GM12878 (cell line): ENCODE measurements around the gene CACNG4. TPM values are rescaled to one million over a fixed set of nuclear protein-coding genes. Genes with fewer than 3 reads are reported as not detected.
"Not testable (repeated sequence)": the region's sequence is repeated elsewhere in the genome, so short reads cannot be mapped to it uniquely, and the experiment has no call there.

Experiments
- ATAC-seq: fragments of 200-7000 bp; cut with Tn5 transposase; 3 replicates; pipeline ENCODE4 v1.9.1; 2020; ENCODE audit warnings: mild to moderate bottlenecking, moderate library complexity
- BruUV-seq: library from RNA; stranded (reverse); fragments of 400-500 nt; replicated peaks from 2 replicates; lab custom pipeline; 2021; lab: Mats Ljungman, UMichigan
- CTCF ChIA-PET: fragments of 300-600 bp; sonication (Branson Sonifier 250); formaldehyde crosslinking; extraction: SDS; loops from one replicate; lab custom pipeline; 2021; ENCODE audit warnings: inconsistent platforms; lab: Yijun Ruan, JAX
- POLR2A ChIA-PET: fragments of 350-600 bp; formaldehyde crosslinking; extraction: SDS; loops from one replicate; lab custom pipeline; 2021; ENCODE audit warnings: inconsistent platforms; lab: Charles Lee
- RAD21 ChIA-PET: fragments of 300-600 bp; sonication (Branson Sonifier 250); formaldehyde crosslinking; loops from one replicate; lab custom pipeline; 2023; ENCODE audit warnings: antibody characterized with exemption; ENCODE audit not compliant: unreplicated experiment; lab: Charles Lee
- SMC1A ChIA-PET: fragments of 300-600 bp; sonication (Branson Sonifier 250); formaldehyde crosslinking; loops from one replicate; lab custom pipeline; 2023; ENCODE audit not compliant: unreplicated experiment, uncharacterized antibody; lab: Charles Lee
- DNase-seq: peaks from one replicate; pipeline ENCODE4 v3.0.0-alpha.2; 2011; ENCODE audit warnings: low read depth, low spot score
- FAIRE-seq: peaks from 3 replicates; lab custom pipeline; 2011; peaks lifted over from hg19 to GRCh38; lab: Jason Lieb, UNC
- H2AFZ ChIP-seq: 2 replicates; pipeline ENCODE4 v1.6.0; 2011; ENCODE audit warnings: low read depth, low read length, control low read depth; ENCODE audit not compliant: control insufficient read depth
- H3K27ac ChIP-seq: 2 replicates; pipeline ENCODE4 v1.5.1; 2011; ENCODE audit warnings: control low read depth; ENCODE audit not compliant: control insufficient read depth, insufficient read depth
- H3K27me3 ChIP-seq, 2 experiments: replicated peaks in 1 of 2; 2 replicates each; pipeline versions ENCODE4 v1.6.0 to v1.6.1; 2011; ENCODE audit warnings: low read length in 1 of 2; ENCODE audit not compliant: control insufficient read depth in 2 of 2, insufficient read depth in 2 of 2
- H3K36me3 ChIP-seq, 2 experiments: 2 replicates each; pipeline ENCODE4 v1.5.1; 2011; ENCODE audit warnings: low read length in 1 of 2; ENCODE audit not compliant: control insufficient read depth in 2 of 2, insufficient read depth in 2 of 2
- H3K4me1 ChIP-seq: 2 replicates; pipeline ENCODE4 v1.6.1; 2011; ENCODE audit warnings: mild to moderate bottlenecking, low read length, moderate library complexity, mixed read lengths; ENCODE audit not compliant: control insufficient read depth, insufficient read depth
- H3K4me2 ChIP-seq: 2 replicates; pipeline ENCODE4 v1.6.0; 2011; ENCODE audit warnings: control low read depth; ENCODE audit not compliant: control insufficient read depth, insufficient read depth
- H3K4me3 ChIP-seq: fragments of 200-600 bp; sonication (generic); 2 replicates; pipeline ENCODE4 v1.5.1; 2016
- H3K79me2 ChIP-seq: 2 replicates; pipeline ENCODE4 v1.6.0; 2011; ENCODE audit warnings: low read length; ENCODE audit not compliant: control insufficient read depth, insufficient read depth
- H3K9ac ChIP-seq: 2 replicates; pipeline ENCODE4 v1.8.0; 2011; ENCODE audit warnings: low read length, control low read depth, mixed read lengths; ENCODE audit not compliant: control insufficient read depth, insufficient read depth
- H3K9me3 ChIP-seq: replicated peaks from 3 replicates; pipeline ENCODE4 v1.5.1; 2011; ENCODE audit warnings: mild to moderate bottlenecking, low read length; ENCODE audit not compliant: control insufficient read depth, insufficient read depth
- H4K20me1 ChIP-seq: 2 replicates; pipeline ENCODE4 v1.6.0; 2011; ENCODE audit not compliant: control insufficient read depth, insufficient read depth
- REST ChIP-seq: IDR thresholded peaks from 2 replicates; pipeline ENCODE4 v1.6.1; 2012; ENCODE audit warnings: mild to moderate bottlenecking, low read depth, low read length
- SMARCA5 ChIP-seq: fragments of 450-650 bp; IDR thresholded peaks from 2 replicates; pipeline ENCODE4 v1.6.1; 2017; ENCODE audit warnings: mild to moderate bottlenecking
- ZBED1 ChIP-seq: IDR thresholded peaks from 2 replicates; pipeline ENCODE4 v1.6.1; 2016; ENCODE audit warnings: borderline replicate concordance
- WGBS: methylation state at CpG from one replicate; pipeline ENCODE4 v1.1.6; 2016; ENCODE audit warnings: low lambda C conversion rate; ENCODE audit not compliant: insufficient replicate concordance, insufficient coverage; ENCODE audit errors: missing lambda C conversion rate; 5-methylcytosine and 5-hydroxymethylcytosine counted together
- in situ Hi-C: fragments of 300-500 bp; cut with MboI; formaldehyde crosslinking; loops from 9 replicates; pipeline ENCODE4 v1.14.3; 2018; ENCODE audit warnings: mixed read lengths
- intact Hi-C: fragments of 100-400 bp; cut with micrococcal nuclease; formaldehyde crosslinking; loops from one replicate; pipeline ENCODE4 v1.14.2; 2022; ENCODE audit not compliant: unreplicated experiment
- polyA plus RNA-seq, 11 experiments: library from polyadenylated mRNA; depleted of rRNA in 4 of 11; unstranded in 6 of 11; stranded (reverse) in 5 of 11; fragments of >200 nt; fragmentation: Nextera tagmentation in 4 of 11; fragmentation: Illumina TruSeq in 1 of 11; extraction: Ambion mirVana in 4 of 11; extraction: Trizol in 1 of 11; gene quantifications; 1 replicate in 1 of 11; 2 replicates in 10 of 11; pipeline versions ENCODE4 v1.2.1 to v1.2.3, GENCODE V29; 2011 to 2016; ENCODE audit warnings: inconsistent platforms in 2 of 11, missing spikeins in 2 of 11, low read depth in 1 of 11
- total RNA-seq, 4 experiments: library from RNA; depleted of rRNA in 3 of 4; stranded (reverse); fragments of >200 nt in 3 of 4; fragmentation: Illumina TruSeq in 1 of 4; extraction: Trizol in 1 of 4; gene quantifications; 2 replicates each; pipeline versions ENCODE4 v1.2.1 to v1.2.3, GENCODE V29; 2013 to 2021

Gene CACNG4
- total and polyA plus RNA-seq, 10 of the 15 experiments (the other 5 are each of a cell fraction or from before 2014, with no cell fraction given), result 0.08 TPM; not detected in 8

- intact Hi-C loops (no loop called here), in situ Hi-C loops (no loop called here)
- Histone ChIP-seq H3K4me3 (no peak overlapping the region), H3K9ac (no peak overlapping the region), H3K4me2 (no peak overlapping the region), H3K27me3 (peaks cover 6 to 7% of the 10 kb centered on the region in 2 experiments; a peak in 3 of 4 replicates), H4K20me1 (no peaks in the 10 kb centered on the region), H2AFZ (no peak overlapping the region), H3K9me3 (no peaks in the 10 kb centered on the region), H3K79me2 (no peaks in the 10 kb centered on the region), H3K4me1 (no peaks in the 10 kb centered on the region), H3K27ac (no peak overlapping the region), H3K36me3 (no peaks in the 10 kb centered on the region)
- ChIA-PET SMC1A (no interaction called here), RAD21 (no interaction called here), POLR2A (no interaction called here), CTCF (interaction anchor here (1.6 kb wide), 1 partner anchor 110 kb away, joined by 3 read pairs; no protein-coding TSS in a partner anchor)
- WGBS, result 38% methylated on average over 15 of the region's 15 CpGs
- FAIRE-seq (no peak), ATAC-seq (no peak), DNase-seq (no peak)
- TF ChIP-seq SMARCA5, result no peak
- no peak for TF ChIP-seq ZBED1
- 0 out of 2 replicates have a peak, but pooled peaks have one; percentile 42 for TF ChIP-seq REST
- no TSS peak for BruUV-seq
Measured at GRCh38 chr17:66971730-66972441, 7.4 kb downstream of the CACNG4 start.

- ATAC-seq, in situ Hi-C loops, DNase-seq, BruUV-seq, H3K36me3 ChIP-seq, H3K27ac ChIP-seq, H4K20me1 ChIP-seq, H3K27me3 ChIP-seq, intact Hi-C loops, H3K9me3 ChIP-seq, H3K79me2 ChIP-seq, H3K4me2 ChIP-seq, H2AFZ ChIP-seq, SMC1A ChIA-PET, H3K4me1 ChIP-seq, RAD21 ChIA-PET, CTCF ChIA-PET, H3K9ac ChIP-seq, FAIRE-seq, POLR2A ChIA-PET, H3K4me3 ChIP-seq: not testable (repeated sequence)
- WGBS, result 54% methylated on average over 10 of the region's 10 CpGs
Measured at GRCh38 chr17:66972442-66972830, 7.9 kb downstream of the CACNG4 start.
